Measurements from ENCODE around the gene TLCD1.
A peak's percentile ranks its signal among the peaks of the same experiment; 100 is the strongest.

The TLCD1 gene

DNA sequence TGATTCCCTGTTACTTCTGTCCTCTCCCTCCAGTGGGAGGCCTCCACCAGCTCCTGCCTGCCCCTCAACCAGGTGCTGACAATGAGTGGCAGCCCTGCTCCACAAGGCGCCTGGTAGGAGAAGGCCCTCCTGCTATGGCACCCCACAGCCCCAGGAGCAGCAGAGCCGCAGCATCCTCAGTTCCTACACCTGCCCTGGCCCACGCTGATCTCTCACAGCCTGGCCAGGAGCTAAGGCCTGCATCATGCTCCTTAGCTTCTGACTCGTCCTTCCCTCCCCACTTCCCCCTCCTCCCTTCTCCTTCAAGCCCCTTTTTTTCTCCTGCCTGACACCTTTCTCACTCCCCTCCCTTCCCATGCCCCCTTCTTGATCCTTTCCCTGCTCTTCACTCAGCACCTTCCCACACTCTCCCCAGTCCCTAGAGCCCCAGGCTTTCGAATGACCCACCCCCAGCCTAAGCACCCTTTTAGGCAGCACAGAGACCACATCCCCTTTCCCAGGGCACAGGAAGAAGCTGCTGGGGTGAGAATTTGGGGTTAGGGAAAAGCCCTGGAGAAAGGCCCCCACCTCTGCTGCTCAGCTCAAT is 20.9 kb downstream of the TLCD1 start:
- H3K27ac ChIP-seq, result no peak overlapping the region
- peaks cover 26% of the 10 kb centered on the region; the same call in 1 of the 2 replicates for H3K36me3 ChIP-seq (ENCODE audit: insufficient read depth, low read length)
- no peak overlapping the region for H3K9ac ChIP-seq (ENCODE audit: insufficient read length)
- TF ChIP-seq POLR2AphosphoS5 (IDR thresholded peaks at IDR 0.05; ENCODE audit: borderline replicate concordance, low read depth, low read length) (no peak; the same call in 1 of the 2 replicates), FOXP2 (optimal IDR thresholded peaks at IDR 0.05; ENCODE audit: control extremely low read depth, extremely low read length, insufficient read depth) (no peak), EZH2 (IDR thresholded peaks at IDR 0.05) (no peak)
- H3K9me3 ChIP-seq (ENCODE audit: low read depth, low read length), result no peaks in the 10 kb centered on the region
- DNase-seq (ENCODE audit: low read depth, low spot score), result no peak
- no peak overlapping the region for H3K4me3 ChIP-seq

DNA sequence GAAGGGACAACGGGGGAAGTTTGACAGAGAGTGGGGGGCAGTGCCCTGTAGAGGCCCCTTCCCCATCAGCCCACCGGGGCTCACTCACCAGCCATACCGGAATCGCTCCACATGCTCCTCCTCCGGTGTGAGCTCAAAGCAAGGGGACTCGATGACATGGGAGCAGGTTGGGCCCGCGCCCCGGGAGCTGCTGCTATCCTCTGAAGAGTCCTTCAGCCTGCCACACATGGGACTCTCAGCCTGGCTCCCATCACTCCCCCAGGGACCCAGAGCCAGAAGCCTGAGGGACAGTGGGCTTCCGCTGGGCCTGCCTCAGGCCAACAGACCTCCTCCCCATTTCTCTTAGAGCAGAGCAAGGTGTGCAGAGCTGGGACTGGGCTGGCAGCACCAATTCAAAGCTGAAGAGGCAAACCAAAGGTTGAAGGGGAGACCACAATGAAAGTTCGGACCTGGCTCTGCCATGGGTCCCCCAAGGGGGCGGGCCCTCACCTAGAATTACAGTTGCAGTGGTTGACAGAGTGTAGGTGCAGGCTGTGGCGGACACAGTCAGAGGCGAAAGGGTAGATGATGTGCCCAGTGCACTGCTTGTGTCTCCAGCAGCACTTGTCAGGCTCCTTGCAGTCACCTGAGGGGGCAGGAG is 21.7 kb downstream of the TLCD1 start:
- Histone ChIP-seq H3K9ac (ENCODE audit: insufficient read length) (no peak overlapping the region), H3K4me3 (no peak overlapping the region), H3K36me3 (ENCODE audit: insufficient read depth, low read length) (peaks cover 34% of the 10 kb centered on the region; the same call in 1 of the 2 replicates), H3K27ac (no peak overlapping the region), H3K9me3 (ENCODE audit: low read depth, low read length) (no peaks in the 10 kb centered on the region)
- no peak for DNase-seq (ENCODE audit: low read depth, low spot score)
- no peak for TF ChIP-seq EZH2 (IDR thresholded peaks at IDR 0.05)
- 0 out of 2 replicates have a peak, but pooled peaks have one; percentile 28 for TF ChIP-seq POLR2AphosphoS5 (IDR thresholded peaks at IDR 0.05; ENCODE audit: borderline replicate concordance, low read depth, low read length)

DNA sequence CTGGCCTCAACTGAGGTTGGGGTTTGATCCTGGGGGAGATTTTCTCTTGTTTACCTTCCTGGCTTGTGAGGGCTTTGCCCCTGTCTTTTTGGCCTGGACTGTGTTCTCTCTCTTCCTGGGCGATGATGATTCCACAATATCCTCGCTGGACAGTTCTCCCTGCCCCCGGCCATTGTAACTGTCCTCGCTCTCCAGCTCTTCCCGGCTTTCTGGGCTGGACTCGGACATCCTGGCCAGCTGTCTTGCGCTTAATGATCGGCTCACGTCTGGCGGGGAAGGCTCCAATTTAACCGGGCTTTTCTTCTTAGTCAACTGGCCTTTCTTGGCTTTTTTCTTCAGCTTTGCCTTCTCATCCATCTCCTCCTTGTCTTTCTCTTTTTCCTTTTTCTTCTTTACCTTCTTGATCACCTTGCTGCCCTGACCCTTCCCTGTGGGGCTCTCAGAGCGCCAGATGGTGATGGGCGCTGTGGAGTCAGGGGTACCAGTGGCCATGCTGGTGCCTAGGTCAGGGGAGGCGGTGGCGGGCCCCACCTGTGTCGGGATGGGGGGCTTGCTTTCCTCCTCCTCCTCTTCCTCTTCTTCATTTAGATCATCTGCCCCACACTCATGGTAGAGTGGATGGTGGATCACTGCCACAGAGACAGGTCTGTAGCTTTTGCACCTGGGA is 22.3 kb downstream of the TLCD1 start:
- DNase-seq (ENCODE audit: low read depth, low spot score), result no peak
- H3K9ac ChIP-seq (ENCODE audit: insufficient read length), result no peak overlapping the region
- no peak overlapping the region for H3K27ac ChIP-seq
- H3K4me3 ChIP-seq, result no peak overlapping the region
- TF ChIP-seq EZH2 (IDR thresholded peaks at IDR 0.05) (no peak), POLR2AphosphoS5 (IDR thresholded peaks at IDR 0.05; ENCODE audit: borderline replicate concordance, low read depth, low read length) (no peak), FOXP2 (optimal IDR thresholded peaks at IDR 0.05; ENCODE audit: control extremely low read depth, extremely low read length, insufficient read depth) (no peak)
- H3K9me3 ChIP-seq (ENCODE audit: low read depth, low read length), result no peaks in the 10 kb centered on the region
- H3K36me3 ChIP-seq (ENCODE audit: insufficient read depth, low read length), result peaks cover 40% of the 10 kb centered on the region; the same call in 1 of the 2 replicates

DNA sequence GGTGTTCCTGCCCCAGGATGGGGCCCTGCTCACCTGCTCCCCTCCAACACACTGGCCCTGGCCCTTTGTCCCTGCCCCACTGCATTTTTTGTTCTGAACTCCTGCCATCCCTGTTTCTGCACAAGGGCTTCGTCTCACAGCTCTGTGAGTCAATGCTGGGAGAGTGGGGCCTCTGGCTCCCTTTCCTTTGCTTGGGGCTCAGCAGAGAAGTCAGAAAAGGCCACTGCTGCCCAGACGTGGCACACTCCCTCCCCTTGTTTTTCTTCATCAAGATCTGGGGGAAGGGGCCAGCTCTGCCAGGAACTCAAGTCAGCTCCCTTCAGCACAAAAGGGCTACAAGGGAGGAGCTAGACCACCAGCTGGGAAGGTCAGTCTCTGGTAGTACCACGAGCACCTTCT is 23.3 kb downstream of the TLCD1 start:
- Histone ChIP-seq H3K9ac (ENCODE audit: insufficient read length) (no peak overlapping the region), H3K36me3 (ENCODE audit: insufficient read depth, low read length) (peaks cover 50% of the 10 kb centered on the region; the same call in 1 of the 2 replicates), H3K27ac (no peak overlapping the region), H3K9me3 (ENCODE audit: low read depth, low read length) (no peaks in the 10 kb centered on the region), H3K4me3 (no peak overlapping the region)
- no peak for DNase-seq (ENCODE audit: low read depth, low spot score)
- TF ChIP-seq POLR2AphosphoS5 (IDR thresholded peaks at IDR 0.05; ENCODE audit: borderline replicate concordance, low read depth, low read length) (no peak), EZH2 (IDR thresholded peaks at IDR 0.05) (no peak), FOXP2 (optimal IDR thresholded peaks at IDR 0.05; ENCODE audit: control extremely low read depth, extremely low read length, insufficient read depth) (no peak)

DNA sequence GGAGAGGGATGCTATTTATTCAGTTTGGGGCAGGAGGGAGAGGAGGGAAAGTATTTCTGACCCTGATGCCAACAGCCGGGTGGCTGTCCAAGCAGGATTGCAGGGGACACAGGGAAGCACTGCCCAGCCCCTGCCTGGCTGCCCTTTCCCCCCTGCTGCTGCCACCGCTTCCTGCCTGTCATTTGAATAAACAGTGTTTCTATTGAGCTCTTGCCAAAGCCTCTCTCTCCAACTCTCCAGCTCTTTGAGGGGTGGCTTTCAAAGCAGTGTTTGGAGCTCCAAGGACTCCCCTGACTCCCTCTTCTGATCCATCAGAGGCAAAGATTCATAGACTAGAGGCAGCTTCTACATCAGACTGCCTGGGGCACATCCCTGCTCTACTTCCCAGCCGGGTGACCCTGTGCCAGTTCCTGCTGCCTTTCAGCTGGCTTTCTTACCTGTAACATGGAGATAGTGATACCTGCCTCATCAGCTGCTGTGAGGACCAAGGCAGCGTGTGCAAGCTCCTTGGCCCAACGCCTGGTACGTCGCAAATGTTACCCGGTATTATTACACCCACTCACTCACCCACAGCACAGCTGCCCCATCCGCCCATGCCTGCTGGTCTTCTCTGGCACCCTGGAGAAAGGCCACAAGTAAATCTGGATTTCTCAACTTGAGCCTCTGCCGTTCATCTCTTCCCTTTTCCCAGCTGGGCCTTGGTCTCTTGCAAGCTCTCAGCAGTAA is 23.8 kb downstream of the TLCD1 start:
- no peak overlapping the region for H3K27ac ChIP-seq
- DNase-seq (ENCODE audit: low read depth, low spot score), result no peak
- H3K9ac ChIP-seq (ENCODE audit: insufficient read length), result no peak overlapping the region
- H3K4me3 ChIP-seq, result no peak overlapping the region
- TF ChIP-seq POLR2AphosphoS5 (IDR thresholded peaks at IDR 0.05; ENCODE audit: borderline replicate concordance, low read depth, low read length) (no peak), EZH2 (IDR thresholded peaks at IDR 0.05) (no peak), FOXP2 (optimal IDR thresholded peaks at IDR 0.05; ENCODE audit: control extremely low read depth, extremely low read length, insufficient read depth) (no peak)
- H3K9me3 ChIP-seq (ENCODE audit: low read depth, low read length), result no peaks in the 10 kb centered on the region
- H3K36me3 ChIP-seq (ENCODE audit: insufficient read depth, low read length), result peaks cover 55% of the 10 kb centered on the region

DNA sequence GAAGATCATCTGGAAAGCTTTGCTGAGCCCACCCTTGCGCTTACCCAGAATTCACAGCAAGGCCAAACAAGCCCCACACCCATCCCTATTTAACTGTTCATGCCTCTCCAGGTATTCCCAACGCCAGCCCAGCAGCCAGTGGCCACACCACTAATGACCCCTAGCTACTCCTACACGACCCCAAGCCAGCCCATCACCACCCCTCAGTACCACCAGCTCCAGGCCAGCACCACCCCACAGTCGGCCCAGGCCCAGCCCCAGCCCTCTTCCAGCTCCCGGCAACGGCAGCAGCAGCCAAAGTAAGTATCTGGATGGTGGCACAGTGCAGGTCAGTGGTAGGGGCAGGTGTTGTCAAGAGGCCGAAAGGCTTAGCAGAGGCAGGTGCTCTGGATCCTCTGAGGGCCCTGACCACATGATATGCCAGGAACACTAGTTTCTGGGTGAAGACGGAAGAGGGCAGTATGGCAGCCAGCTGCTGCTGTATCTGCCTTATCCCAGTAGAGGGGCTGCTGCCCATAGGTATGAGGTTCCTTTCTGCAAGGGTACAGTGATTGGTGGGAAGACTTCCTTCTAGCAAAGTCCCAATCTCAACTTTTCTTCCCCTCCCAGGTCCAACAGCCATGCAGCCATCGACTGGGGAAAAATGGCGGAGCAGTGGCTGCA is 25.1 kb downstream of the TLCD1 start:
- no peak overlapping the region for H3K9ac ChIP-seq (ENCODE audit: insufficient read length)
- H3K9me3 ChIP-seq (ENCODE audit: low read depth, low read length), result no peaks in the 10 kb centered on the region
- TF ChIP-seq POLR2AphosphoS5 (IDR thresholded peaks at IDR 0.05; ENCODE audit: borderline replicate concordance, low read depth, low read length) (no peak), FOXP2 (optimal IDR thresholded peaks at IDR 0.05; ENCODE audit: control extremely low read depth, extremely low read length, insufficient read depth) (no peak), EZH2 (IDR thresholded peaks at IDR 0.05) (no peak)
- H3K36me3 ChIP-seq (ENCODE audit: insufficient read depth, low read length), result peaks cover 68% of the 10 kb centered on the region
- no peak overlapping the region for H3K4me3 ChIP-seq
- H3K27ac ChIP-seq, result no peak overlapping the region
- DNase-seq (ENCODE audit: low read depth, low spot score), result no peak

DNA sequence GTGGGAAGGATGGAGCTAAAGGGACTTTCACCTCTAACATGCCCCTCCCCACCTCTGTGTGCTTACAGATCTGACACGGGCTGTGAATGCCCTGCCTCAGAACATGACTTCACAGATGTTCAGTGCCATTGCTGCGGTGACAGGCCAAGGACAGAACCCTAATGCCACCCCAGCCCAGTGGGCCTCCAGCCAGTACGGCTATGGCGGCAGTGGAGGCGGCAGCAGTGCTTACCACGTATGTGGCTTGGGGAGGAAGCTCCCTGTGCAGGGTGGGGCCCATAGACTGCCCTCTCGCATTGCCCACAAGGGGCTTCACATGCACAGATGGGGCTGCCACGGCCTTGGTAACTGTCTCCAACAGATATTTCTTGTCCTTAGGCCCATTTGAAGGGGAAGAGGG is 25.8 kb downstream of the TLCD1 start:
- Histone ChIP-seq H3K4me3 (no peak overlapping the region), H3K9me3 (ENCODE audit: low read depth, low read length) (no peaks in the 10 kb centered on the region), H3K9ac (ENCODE audit: insufficient read length) (no peak overlapping the region), H3K36me3 (ENCODE audit: insufficient read depth, low read length) (peaks cover 74% of the 10 kb centered on the region), H3K27ac (no peak overlapping the region)
- DNase-seq (ENCODE audit: low read depth, low spot score), result no peak
- no peak for TF ChIP-seq POLR2AphosphoS5 (IDR thresholded peaks at IDR 0.05; ENCODE audit: borderline replicate concordance, low read depth, low read length)

Data from SK-N-MC (cell line).